HG03469 (cell line): ENCODE results near the gene SLC2A2.

Experiments
- ATAC-seq: cut with Tn5 transposase; IDR thresholded peaks from one replicate; pipeline ENCODE4 v1.9.1; 2021; ENCODE audit warnings: mild to moderate bottlenecking, moderate library complexity, moderate number of reproducible peaks; ENCODE audit not compliant: unreplicated experiment

Gene SLC2A2

GRCh38 chr3:171038342-171038741, 11.8 kb upstream of the SLC2A2 start:
- no peak for ATAC-seq

DNA sequence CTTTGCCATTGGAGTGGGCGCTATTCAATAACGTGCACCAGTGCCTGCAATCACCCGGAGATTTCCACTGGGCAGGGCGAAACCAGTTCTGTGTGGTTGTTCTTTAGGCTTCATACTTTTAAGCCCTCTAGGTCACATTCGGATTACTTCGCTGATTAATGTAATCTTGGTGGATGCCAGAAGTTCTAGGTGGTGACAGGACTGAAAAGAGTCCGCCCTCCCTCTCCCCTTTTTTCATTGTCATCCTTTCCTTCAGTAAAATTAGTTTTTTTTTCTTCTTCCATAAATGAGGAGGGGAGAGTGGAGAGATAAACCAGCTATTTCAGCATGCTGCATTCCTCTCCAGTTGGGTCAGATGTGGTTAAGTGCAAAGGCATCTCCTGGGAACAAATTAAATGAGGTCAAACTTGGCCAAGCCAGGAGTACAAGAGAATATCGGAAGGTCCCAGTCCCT, 2.3 kb upstream of the SLC2A2 start:
- ATAC-seq, result no peak

DNA sequence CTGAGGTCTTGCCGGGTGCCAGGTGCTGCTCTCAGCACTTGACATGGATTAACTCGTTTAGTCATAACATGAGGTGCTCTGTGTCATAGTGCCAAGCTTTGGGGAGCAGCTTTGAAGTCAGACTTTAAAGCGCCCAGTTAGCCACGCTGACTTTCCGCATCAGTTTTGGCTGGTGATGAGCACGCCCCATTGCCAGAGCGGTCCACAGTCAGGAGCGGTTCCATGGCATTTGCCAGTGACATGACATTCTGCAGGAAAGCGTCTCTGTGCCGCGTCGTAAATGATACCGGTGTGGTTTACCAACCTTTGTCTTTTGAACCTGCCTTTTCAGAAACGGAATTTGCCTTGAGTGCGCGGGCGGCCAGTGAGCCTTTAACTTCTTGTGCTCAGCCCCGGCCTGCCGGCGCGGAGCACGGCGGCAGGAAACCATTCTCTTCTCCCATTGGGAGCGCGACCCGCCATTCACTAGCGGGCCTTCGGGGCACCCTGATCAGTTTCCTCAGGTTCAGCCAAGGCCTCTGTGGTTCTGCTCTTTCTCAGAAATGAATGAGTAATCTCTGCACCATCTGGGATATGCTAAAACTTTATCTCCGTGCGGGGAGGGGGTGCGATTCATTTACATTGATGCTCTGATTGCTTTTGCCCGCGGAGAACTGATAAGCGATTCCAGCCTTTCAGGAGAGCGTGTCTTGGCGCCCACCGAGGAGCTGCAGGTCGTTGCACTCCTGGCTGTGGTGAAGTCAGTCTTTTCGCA, 1.7 kb upstream of the SLC2A2 start:
- ATAC-seq, result no peak

- no peak for ATAC-seq
These were observed 3.0 kb downstream of the SLC2A2 start for GRCh38 chr3:171023566-171023965.

GRCh38 chr3:171021377-171021776, 5.1 kb downstream of the SLC2A2 start:
- ATAC-seq, result no peak

DNA sequence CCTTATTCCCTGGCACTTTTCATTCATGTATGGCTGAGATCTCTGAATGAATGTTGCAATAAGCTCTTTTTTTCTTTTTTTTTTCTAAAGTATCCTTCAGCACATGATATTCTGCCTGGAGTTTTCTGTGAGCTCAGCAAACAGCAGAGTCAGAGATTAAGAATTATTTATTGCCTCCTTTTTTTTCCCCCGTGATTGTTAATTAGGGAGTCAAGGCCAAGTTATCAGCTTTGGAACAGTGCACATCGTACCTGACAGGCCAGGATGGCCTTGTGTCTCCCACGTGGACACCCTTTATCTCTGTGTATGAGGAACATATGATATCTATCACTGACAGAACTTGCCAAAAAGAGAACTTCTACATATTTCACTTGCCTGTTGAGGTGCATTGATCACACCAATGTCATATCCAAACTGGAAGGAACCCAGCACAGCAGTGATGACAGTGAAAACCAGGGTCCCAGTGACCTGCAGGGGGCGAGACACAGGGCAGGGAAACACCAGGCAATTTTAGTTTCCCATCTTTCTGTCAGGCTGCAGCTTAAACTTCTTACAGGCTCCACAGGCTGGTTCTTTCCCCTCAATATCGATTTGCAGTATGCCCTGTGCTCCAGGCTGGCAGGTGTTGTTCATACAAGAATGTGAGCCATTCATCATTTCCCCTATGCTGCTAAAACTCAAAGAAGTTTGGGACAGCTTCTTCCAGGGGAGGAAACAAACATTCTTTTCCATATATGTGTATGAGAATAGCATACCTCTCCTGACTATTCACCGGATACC, 8.2 kb downstream of the SLC2A2 start:
- no peak for ATAC-seq

- ATAC-seq, result no peak
These were observed 12.4 kb downstream of the SLC2A2 start for GRCh38 chr3:171013822-171014748.

GRCh38 chr3:171011873-171012336, 14.6 kb downstream of the SLC2A2 start:
- ATAC-seq, result no peak

- no peak for ATAC-seq
These were observed 15.2 kb downstream of the SLC2A2 start for GRCh38 chr3:171011109-171011872.

DNA sequence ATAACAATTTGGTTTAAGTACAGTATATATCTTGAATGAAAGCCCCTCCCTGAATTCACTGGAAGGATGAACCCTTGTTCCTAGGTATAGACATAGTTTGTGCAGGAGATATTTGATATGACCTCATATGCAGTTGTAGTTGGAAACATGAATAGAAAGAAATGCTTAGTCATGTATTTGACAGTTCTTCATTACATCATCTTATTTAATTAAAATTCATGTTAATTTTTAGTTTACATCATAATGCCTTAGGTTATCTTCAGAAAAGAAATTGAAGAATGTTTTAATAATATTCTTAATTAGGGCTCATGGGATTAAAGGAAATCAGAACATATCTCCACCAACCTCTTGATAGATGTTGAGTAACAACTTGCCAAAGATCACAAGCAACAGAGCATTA, 19.2 kb downstream of the SLC2A2 start:
- ATAC-seq, result no peak

- no peak for ATAC-seq
These were observed 20.9 kb downstream of the SLC2A2 start for GRCh38 chr3:171005648-171006047.

- ATAC-seq, result no peak
These were observed 24.4 kb downstream of the SLC2A2 start for GRCh38 chr3:171001957-171002694.

GRCh38 chr3:171001250-171001893, 25.1 kb downstream of the SLC2A2 start:
- ATAC-seq, result no peak

- no peak for ATAC-seq
These were observed 26.2 kb downstream of the SLC2A2 start for GRCh38 chr3:171000281-171000680.

- ATAC-seq, result no peak
These were observed 26.7 kb downstream of the SLC2A2 start for GRCh38 chr3:170999737-171000242.

DNA sequence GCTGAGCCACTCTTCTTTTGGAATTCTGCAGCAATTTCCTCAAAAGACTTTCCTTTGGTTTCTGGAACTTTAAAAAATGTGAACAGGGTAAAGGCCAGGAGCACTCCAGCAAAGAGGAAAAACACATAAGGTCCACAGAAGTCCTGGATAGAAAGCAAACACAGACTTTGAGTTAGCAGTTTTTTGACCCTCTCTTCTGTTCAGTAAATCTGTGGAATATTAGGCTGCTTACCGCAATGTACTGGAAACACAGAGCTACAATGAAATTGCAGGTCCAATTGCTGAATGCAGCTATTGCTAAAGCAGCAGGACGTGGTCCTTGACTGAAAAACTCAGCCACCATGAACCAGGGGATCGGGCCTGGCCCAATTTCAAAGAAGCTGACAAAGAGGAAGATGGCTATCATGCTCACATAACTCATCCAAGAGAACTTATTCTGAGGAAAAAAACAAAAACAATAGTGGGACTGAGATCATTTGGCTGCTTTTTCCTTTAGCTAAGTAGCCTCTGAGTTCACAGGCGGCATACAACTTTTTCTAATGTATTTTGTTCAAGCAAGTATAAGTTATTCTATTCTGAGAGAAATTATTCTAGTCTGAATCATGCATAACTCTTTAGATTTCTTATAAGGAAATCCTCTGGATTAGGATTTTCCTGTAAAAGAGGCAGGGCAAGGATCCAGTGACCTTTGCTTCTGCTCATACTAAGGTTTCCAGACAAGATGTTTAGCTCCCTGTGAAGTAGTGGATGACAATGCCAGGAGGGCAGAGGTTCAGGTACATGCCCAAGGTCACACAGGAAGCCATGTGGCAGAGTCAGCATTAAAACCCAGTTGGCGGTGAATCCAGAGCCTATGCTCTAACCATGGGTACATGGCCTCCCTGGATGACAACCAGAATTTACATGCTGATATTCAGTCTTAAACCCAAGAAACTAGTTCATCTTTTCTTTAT, 28.3 kb downstream of the SLC2A2 start:
- ATAC-seq, result no peak

DNA sequence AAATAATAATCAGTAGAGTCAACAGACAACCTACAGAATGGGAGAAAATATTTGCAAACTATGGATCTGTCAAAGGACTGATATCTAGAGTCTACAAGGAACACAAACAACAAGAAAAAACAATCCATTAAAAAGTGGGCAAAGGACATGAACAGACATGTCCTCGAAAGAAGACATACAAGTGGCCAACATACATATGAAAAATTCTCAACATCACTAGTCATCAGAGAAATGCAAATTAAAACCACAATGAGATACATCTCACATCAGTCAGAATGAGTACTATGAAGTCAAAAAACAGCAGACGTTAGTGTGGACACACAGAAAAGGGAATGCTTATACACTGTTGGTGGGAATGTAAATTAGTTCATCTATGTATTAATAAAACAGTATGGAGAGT, 33.7 kb downstream of the SLC2A2 start:
- ATAC-seq, result no peak

GRCh38 chr3:170991664-170992063, 34.9 kb downstream of the SLC2A2 start:
- no peak for ATAC-seq
